ENCODE data around the gene MCC. TPM values are rescaled to one million over a fixed set of nuclear protein-coding genes. Genes with fewer than 3 reads are reported as not detected.

MCC gene
- total RNA-seq, 1 experiment from 2014 or later = 23.5 TPM

GRCh38 chr5:113519412-113519811 is 31.2 kb upstream of the MCC start:
- CTCF ChIA-PET = no interaction called here
- H3K36me3 Mint-ChIP-seq = peaks cover 13% of the 10 kb centered on the region
- no peak for DNase-seq (ENCODE audit: low spot score)
- TF ChIP-seq HMGA2 (CRISPR knock-in tag; IDR thresholded peaks at IDR 0.05) = no peak
- TF ChIP-seq ZNF232 (CRISPR knock-in tag; IDR thresholded peaks at IDR 0.05) = no peak
- no peak for TF ChIP-seq IRF2 (CRISPR knock-in tag; IDR thresholded peaks at IDR 0.05; ENCODE audit: borderline replicate concordance, low read depth)
- TF ChIP-seq SMAD4 (CRISPR knock-in tag; IDR thresholded peaks at IDR 0.05) = no peak
- TF ChIP-seq ELF4 (CRISPR knock-in tag; IDR thresholded peaks at IDR 0.05; ENCODE audit: low read depth) = no peak
- TF ChIP-seq KAT7 (CRISPR knock-in tag; IDR thresholded peaks at IDR 0.05; ENCODE audit: borderline replicate concordance) = no peak
- ATAC-seq = no peak
- H3K4me3 Mint-ChIP-seq = no peak overlapping the region
- H3K4me1 Mint-ChIP-seq = peaks cover 15% of the 10 kb centered on the region
- peaks cover 4% of the 10 kb centered on the region for H3K9me3 Mint-ChIP-seq
- H3K27ac Mint-ChIP-seq = no peak overlapping the region; the same call in 1 of the 2 replicates
- H3K27me3 Mint-ChIP-seq (ENCODE audit: low read depth) = no peaks in the 10 kb centered on the region
- POLR2A ChIA-PET = no interaction called here

- no peak for DNase-seq (ENCODE audit: low spot score)
- Mint-ChIP-seq H3K27me3 (ENCODE audit: low read depth) (no peaks in the 10 kb centered on the region), H3K36me3 (peaks cover 13% of the 10 kb centered on the region), H3K27ac (no peak overlapping the region), H3K9me3 (peaks cover 4% of the 10 kb centered on the region), H3K4me1 (peaks cover 18% of the 10 kb centered on the region), H3K4me3 (no peak overlapping the region)
- no peak for TF ChIP-seq PRDM15 (CRISPR knock-in tag; IDR thresholded peaks at IDR 0.05)
- TF ChIP-seq, protein P1, sequence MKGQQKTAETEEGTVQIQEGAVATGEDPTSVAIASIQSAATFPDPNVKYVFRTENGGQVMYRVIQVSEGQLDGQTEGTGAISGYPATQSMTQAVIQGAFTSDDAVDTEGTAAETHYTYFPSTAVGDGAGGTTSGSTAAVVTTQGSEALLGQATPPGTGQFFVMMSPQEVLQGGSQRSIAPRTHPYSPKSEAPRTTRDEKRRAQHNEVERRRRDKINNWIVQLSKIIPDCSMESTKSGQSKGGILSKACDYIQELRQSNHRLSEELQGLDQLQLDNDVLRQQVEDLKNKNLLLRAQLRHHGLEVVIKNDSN (CRISPR knock-in tag; IDR thresholded peaks at IDR 0.05) = no peak
- no peak for TF ChIP-seq ZNF423 (CRISPR knock-in tag; IDR thresholded peaks at IDR 0.05)
- TF ChIP-seq CREM (CRISPR knock-in tag; IDR thresholded peaks at IDR 0.05) = no peak
- TF ChIP-seq NR2C2 (CRISPR knock-in tag; IDR thresholded peaks at IDR 0.05) = no peak
- no peak for TF ChIP-seq FOXK1 (CRISPR knock-in tag; IDR thresholded peaks at IDR 0.05)
- no peak for TF ChIP-seq ZNF425 (CRISPR knock-in tag; conservative IDR thresholded peaks at IDR 0.05)
- TF ChIP-seq GRHL2 (CRISPR knock-in tag; IDR thresholded peaks at IDR 0.05; ENCODE audit: insufficient replicate concordance, severe bottlenecking) = no peak
- no peak for TF ChIP-seq ZNF281 (CRISPR knock-in tag; IDR thresholded peaks at IDR 0.05)
- no peak for TF ChIP-seq JAZF1 (CRISPR knock-in tag; IDR thresholded peaks at IDR 0.05)
- TF ChIP-seq RELA (CRISPR knock-in tag; IDR thresholded peaks at IDR 0.05; ENCODE audit: borderline replicate concordance) = no peak
- TF ChIP-seq NFE2L1 (CRISPR knock-in tag; IDR thresholded peaks at IDR 0.05) = no peak
- TF ChIP-seq RORB (CRISPR knock-in tag; IDR thresholded peaks at IDR 0.05) = no peak
- no peak for TF ChIP-seq ATF3 (CRISPR knock-in tag; conservative IDR thresholded peaks at IDR 0.05)
- no peak for TF ChIP-seq ZNF219 (CRISPR knock-in tag; IDR thresholded peaks at IDR 0.05; ENCODE audit: borderline replicate concordance)
- no peak for TF ChIP-seq ZNF671 (CRISPR knock-in tag; IDR thresholded peaks at IDR 0.05)
- no peak; the same call in 1 of the 2 replicates for TF ChIP-seq ZNF121 (CRISPR knock-in tag; IDR thresholded peaks at IDR 0.05)
- CTCF ChIA-PET = no interaction called here
- POLR2A ChIA-PET = no interaction called here
- ATAC-seq = no peak
Observed at GRCh38 chr5:113518884-113519283, 30.6 kb upstream of the MCC start.
